Esophagus muscularis mucosa (tissue), 4 donors: Measurements from ENCODE around the gene AGT.

ENCODE experiments used
- CTCF ChIP-seq, 3 experiments: fragments of 200-600 bp in 2 of 3; fragments of 450-650 bp in 1 of 3; sonication (generic) in 2 of 3; IDR thresholded peaks; one replicate each; pipeline ENCODE4 v1.5.1; 2017 to 2019; ENCODE audit warnings: antibody characterized with exemption in 3 of 3, mild to moderate bottlenecking in 2 of 3, moderate library complexity in 1 of 3
- EP300 ChIP-seq: sonication (generic); formaldehyde crosslinking; IDR thresholded peaks from one replicate; pipeline ENCODE4 v1.6.1; 2017; ENCODE audit warnings: antibody characterized with exemption
- POLR2A ChIP-seq: fragments of 450-650 bp; IDR thresholded peaks from one replicate; pipeline ENCODE4 v1.6.1; 2017; ENCODE audit warnings: antibody characterized with exemption, moderate library complexity, mild to moderate bottlenecking, low read depth

- TF ChIP-seq CTCF (IDR thresholded peaks at IDR 0.05) (no peak), POLR2A (no peak), EP300 (no peak)
Measured at GRCh38 chr1:230743899-230744298, 30.0 kb upstream of the AGT start.
